A673 (cell line): ENCODE results near the gene EVI5L. TPM values are rescaled to one million over a fixed set of nuclear protein-coding genes. Genes with fewer than 3 reads are reported as not detected.

Source experiments
- BruUV-seq: library from RNA; stranded (reverse); fragments of 400-500 nt; replicated peaks from 2 replicates; lab custom pipeline; 2021; lab: Mats Ljungman, UMichigan
- CTCF ChIA-PET: fragments of 300-600 bp; sonication (Branson Sonifier 250); formaldehyde crosslinking; loops from one replicate; lab custom pipeline; 2022; ENCODE audit warnings: antibody characterized with exemption; lab: Charles Lee
- POLR2A ChIA-PET: fragments of 300-600 bp; sonication (Branson Sonifier 250); formaldehyde crosslinking; loops from one replicate; lab custom pipeline; 2022; ENCODE audit warnings: antibody characterized with exemption; ENCODE audit not compliant: low non-redundant PET; lab: Charles Lee
- DNase-seq: peaks from one replicate; pipeline ENCODE4 v3.0.0-alpha.2; 2015; ENCODE audit warnings: low spot score
- H3K27ac ChIP-seq: fragments of 200-600 bp; sonication (generic); 2 replicates; pipeline ENCODE4 v1.5.1; 2016; ENCODE audit warnings: mixed run types, low read depth, mild to moderate bottlenecking, mixed read lengths, antibody characterized with exemption, low read length; ENCODE audit not compliant: poor library complexity, severe bottlenecking
- H3K27me3 ChIP-seq: fragments of 200-600 bp; sonication (generic); replicated peaks from 2 replicates; pipeline ENCODE4 v1.6.1; 2017; ENCODE audit warnings: mixed run types, low read depth, mild to moderate bottlenecking, mixed read lengths, antibody characterized with exemption, low read length; ENCODE audit not compliant: insufficient read depth, poor library complexity
- H3K36me3 ChIP-seq: fragments of 200-600 bp; sonication (generic); 2 replicates; pipeline ENCODE4 v1.6.1; 2016; ENCODE audit warnings: mixed run types, mild to moderate bottlenecking, mixed read lengths, antibody characterized with exemption, low read length; ENCODE audit not compliant: insufficient read depth, poor library complexity, severe bottlenecking
- H3K4me1 ChIP-seq: fragments of 200-600 bp; sonication (generic); 2 replicates; pipeline ENCODE4 v1.6.1; 2017; ENCODE audit warnings: mixed run types, mild to moderate bottlenecking, mixed read lengths, antibody characterized with exemption, low read length; ENCODE audit not compliant: insufficient read depth, poor library complexity, severe bottlenecking
- H3K4me3 ChIP-seq: fragments of 200-600 bp; sonication (generic); 2 replicates; pipeline ENCODE4 v1.5.1; 2016; ENCODE audit warnings: low read depth, mixed run types, mild to moderate bottlenecking, mixed read lengths, low read length; ENCODE audit not compliant: poor library complexity, severe bottlenecking
- H3K9me3 ChIP-seq: fragments of 200-600 bp; sonication (generic); 2 replicates; pipeline ENCODE4 v1.6.1; 2016; ENCODE audit warnings: mixed run types, low read depth, mild to moderate bottlenecking, mixed read lengths, antibody characterized with exemption, low read length; ENCODE audit not compliant: poor library complexity, severe bottlenecking
- CTCF ChIP-seq: fragments of 300-800, 200-600 bp; sonication (generic); conservative IDR thresholded peaks from 2 replicates; pipeline ENCODE4 v1.5.1; 2017; ENCODE audit warnings: low read depth, mild to moderate bottlenecking, antibody characterized with exemption, low read length, moderate library complexity, mixed read lengths
- EZH2 ChIP-seq: fragments of 200-600 bp; sonication (generic); IDR thresholded peaks from 2 replicates; pipeline ENCODE4 v1.6.1; 2017; ENCODE audit warnings: borderline replicate concordance, low read depth, mild to moderate bottlenecking, mixed read lengths, antibody characterized with exemption, low read length; ENCODE audit not compliant: poor library complexity, severe bottlenecking
- intact Hi-C: fragments of 100-400 bp; cut with micrococcal nuclease; formaldehyde crosslinking; loops from one replicate; pipeline ENCODE4 v1.10.0; 2022; ENCODE audit not compliant: unreplicated experiment
- total RNA-seq: library from RNA; stranded (reverse); gene quantifications from 2 replicates; pipeline ENCODE4 v1.2.3, GENCODE V29; 2021

Gene EVI5L
- total RNA-seq, 1 experiment from 2014 or later: 4.8 TPM

DNA sequence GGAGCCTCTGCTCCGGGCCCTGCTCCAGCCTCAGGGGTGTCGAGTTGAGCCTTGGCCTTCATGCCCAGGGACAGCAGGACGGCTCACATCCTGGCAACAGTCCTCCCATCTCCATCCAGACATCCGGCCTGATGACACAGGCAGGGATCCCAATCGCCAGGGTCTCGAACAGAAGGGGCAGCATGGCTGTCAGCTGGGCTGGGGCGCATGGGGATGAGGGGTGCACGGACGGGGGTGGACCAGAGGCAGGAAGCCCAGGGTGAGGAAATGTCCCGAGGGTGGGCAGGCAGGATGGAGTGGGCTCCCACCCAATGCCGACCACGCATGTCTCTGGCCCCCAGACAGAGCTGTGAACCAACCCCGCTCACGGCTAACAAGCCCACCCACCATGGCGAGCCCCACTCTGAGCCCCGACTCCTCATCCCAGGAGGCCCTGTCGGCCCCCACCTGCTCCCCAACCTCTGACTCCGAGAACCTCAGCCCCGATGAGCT is 16.2 kb downstream of the EVI5L start:
- ChIA-PET POLR2A (no interaction called here), CTCF (interaction anchor here (0.5 kb wide), 1 partner anchor 56 kb away, joined by 4 read pairs; no protein-coding TSS in a partner anchor)
- no peaks in the 10 kb centered on the region for H3K4me1 ChIP-seq

DNA sequence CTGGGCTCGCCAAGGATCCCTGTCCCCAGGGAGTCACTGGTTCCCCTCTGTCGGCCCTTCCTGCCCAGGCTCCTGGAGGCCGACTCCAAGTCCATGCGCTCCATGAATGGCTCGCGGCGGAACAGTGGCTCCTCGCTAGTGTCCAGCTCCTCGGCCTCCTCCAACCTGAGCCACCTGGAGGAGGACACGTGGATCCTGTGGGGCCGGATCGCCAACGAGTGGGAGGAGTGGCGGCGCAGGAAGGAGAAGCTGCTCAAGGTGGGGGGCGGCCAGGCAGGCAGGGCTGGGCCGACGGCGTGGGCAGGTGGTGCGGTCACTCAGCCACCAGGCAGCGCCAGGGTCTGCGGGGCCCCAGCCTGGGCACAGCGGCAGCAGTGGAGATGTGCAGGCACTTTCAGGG is 17.6 kb downstream of the EVI5L start:
- ChIA-PET CTCF (interaction anchor here (0.6 kb wide), 1 partner anchor 785 kb away, joined by 6 read pairs; no protein-coding TSS in a partner anchor), POLR2A (no interaction called here)
- DNase-seq: no peak
- Histone ChIP-seq H3K4me3 (no peak overlapping the region), H3K9me3 (no peaks in the 10 kb centered on the region), H3K36me3 (no peaks in the 10 kb centered on the region), H3K4me1 (no peaks in the 10 kb centered on the region), H3K27ac (no peak overlapping the region), H3K27me3 (no peaks in the 10 kb centered on the region)
- intact Hi-C loops: no loop called here
- TF ChIP-seq CTCF (no peak), EZH2 (no peak)
- BruUV-seq: no TSS peak

More for the DNA sequence above, 16.2 kb downstream of the EVI5L start:
- no peaks in the 10 kb centered on the region for H3K9me3 ChIP-seq
- no peaks in the 10 kb centered on the region for H3K36me3 ChIP-seq
- BruUV-seq: no TSS peak
- DNase-seq: no peak
- no peak overlapping the region for H3K27ac ChIP-seq
- TF ChIP-seq EZH2: no peak
- no peak for TF ChIP-seq CTCF
- intact Hi-C loops: no loop called here
- no peaks in the 10 kb centered on the region for H3K27me3 ChIP-seq
- H3K4me3 ChIP-seq: no peak overlapping the region

DNA sequence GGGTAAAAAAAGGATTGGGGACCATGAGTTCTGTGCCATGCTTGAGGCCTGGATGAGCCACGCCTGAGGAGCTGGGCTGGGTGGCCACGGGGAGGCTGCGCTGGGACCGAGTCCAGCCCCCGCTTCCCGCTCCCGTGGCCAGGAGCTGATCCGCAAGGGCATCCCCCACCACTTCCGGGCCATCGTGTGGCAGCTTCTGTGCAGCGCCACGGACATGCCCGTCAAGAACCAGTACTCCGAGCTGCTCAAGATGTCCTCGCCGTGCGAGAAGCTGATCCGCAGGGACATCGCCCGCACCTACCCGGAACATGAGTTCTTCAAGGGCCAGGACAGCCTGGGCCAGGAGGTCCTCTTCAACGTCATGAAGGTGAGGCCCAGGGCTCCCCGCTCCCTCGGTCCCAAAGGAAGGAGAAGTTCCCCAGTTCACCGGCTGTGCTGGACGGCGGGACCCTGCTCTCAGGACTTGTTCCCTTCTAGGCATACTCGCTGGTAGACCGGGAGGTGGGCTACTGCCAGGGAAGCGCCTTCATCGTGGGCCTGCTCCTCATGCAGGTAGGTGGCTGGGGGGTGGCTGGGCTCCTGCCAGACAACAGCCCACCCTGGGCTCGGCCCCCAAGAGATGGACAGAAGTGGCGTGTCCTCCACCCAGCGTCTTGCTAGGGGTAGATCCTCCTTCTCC is 18.9 kb downstream of the EVI5L start:
- intact Hi-C loops: no loop called here
- no TSS peak for BruUV-seq
- H3K9me3 ChIP-seq: no peaks in the 10 kb centered on the region
- H3K36me3 ChIP-seq: no peaks in the 10 kb centered on the region
- CTCF ChIA-PET: no interaction called here
- no peaks in the 10 kb centered on the region for H3K4me1 ChIP-seq
- POLR2A ChIA-PET: no interaction called here
- no peak for DNase-seq
- no peak overlapping the region for H3K4me3 ChIP-seq
- H3K27me3 ChIP-seq: no peaks in the 10 kb centered on the region
- TF ChIP-seq CTCF: no peak
- TF ChIP-seq EZH2: no peak
- no peak overlapping the region for H3K27ac ChIP-seq
